ENCODE data around the gene DENND1A. TPM values are rescaled to one million over a fixed set of nuclear protein-coding genes. Genes with fewer than 3 reads are reported as not detected.

The DENND1A gene
- total RNA-seq, 4 donors from 2014 or later, result 15.8 to 33.5 (median 23.9) TPM

- H3K36me3 ChIP-seq, result no peaks in the 10 kb centered on the region
- peaks cover 12% of the 10 kb centered on the region for H3K4me1 ChIP-seq
- H3K27me3 ChIP-seq, result peaks cover 69% of the 10 kb centered on the region
- no peak overlapping the region for H3K4me3 ChIP-seq
- H3K27ac ChIP-seq, result no peak overlapping the region
- WGBS, result 62% methylated on average over 2 of the region's 6 CpGs
- no peaks in the 10 kb centered on the region for H3K9me3 ChIP-seq
- no peak for DNase-seq (ENCODE audit: low spot score in 2 of 2)
- TF ChIP-seq CTCF (IDR thresholded peaks at IDR 0.05), result no peak
- TF ChIP-seq POLR2AphosphoS5 (IDR thresholded peaks at IDR 0.05), result no peak
- TF ChIP-seq POLR2A (IDR thresholded peaks at IDR 0.05), result no peak
- no peak for TF ChIP-seq EP300 (IDR thresholded peaks at IDR 0.05)
Measured at GRCh38 chr9:123368536-123369153, 561.3 kb downstream of the DENND1A start.

GRCh38 chr9:123368023-123368422 lies 561.9 kb downstream of the DENND1A start:
- Histone ChIP-seq H3K4me3 (no peak overlapping the region), H3K9me3 (no peaks in the 10 kb centered on the region), H3K36me3 (no peaks in the 10 kb centered on the region), H3K27ac (no peak overlapping the region), H3K27me3 (peaks cover 68% of the 10 kb centered on the region), H3K4me1 (peaks cover 6% of the 10 kb centered on the region)
- DNase-seq (ENCODE audit: low spot score in 2 of 2), result no peak
- WGBS, result 63% methylated on average over 8 of the region's 10 CpGs
- no peak for TF ChIP-seq POLR2A (IDR thresholded peaks at IDR 0.05)

- Histone ChIP-seq H3K36me3 (no peaks in the 10 kb centered on the region), H3K27ac (no peak overlapping the region), H3K4me1 (peaks cover 4% of the 10 kb centered on the region), H3K27me3 (peaks cover 61% of the 10 kb centered on the region), H3K9me3 (no peaks in the 10 kb centered on the region), H3K4me3 (no peak overlapping the region)
- DNase-seq (ENCODE audit: low spot score in 2 of 2), result no peak
- no peak for TF ChIP-seq CTCF (IDR thresholded peaks at IDR 0.05)
- TF ChIP-seq POLR2A (IDR thresholded peaks at IDR 0.05), result no peak
- TF ChIP-seq EP300 (IDR thresholded peaks at IDR 0.05), result no peak
- TF ChIP-seq POLR2AphosphoS5 (IDR thresholded peaks at IDR 0.05), result no peak
- WGBS, result 45% methylated on average over 8 of the region's 67 CpGs
Measured at GRCh38 chr9:123365881-123366528, 563.9 kb downstream of the DENND1A start.

GRCh38 chr9:123365287-123365880 lies 564.5 kb downstream of the DENND1A start:
- TF ChIP-seq POLR2A (IDR thresholded peaks at IDR 0.05), result no peak
- TF ChIP-seq POLR2AphosphoS5 (IDR thresholded peaks at IDR 0.05), result no peak
- TF ChIP-seq EP300 (IDR thresholded peaks at IDR 0.05), result no peak
- no peak for TF ChIP-seq CTCF (IDR thresholded peaks at IDR 0.05)
- Histone ChIP-seq H3K27ac (no peak overlapping the region), H3K4me3 (no peak overlapping the region), H3K4me1 (peaks cover 4% of the 10 kb centered on the region), H3K9me3 (no peaks in the 10 kb centered on the region), H3K27me3 (peaks cover 55% of the 10 kb centered on the region), H3K36me3 (no peaks in the 10 kb centered on the region)
- WGBS, result 84% methylated on average over 12 of the region's 12 CpGs
- DNase-seq (ENCODE audit: low spot score in 2 of 2), result no peak

- Histone ChIP-seq H3K4me1 (peaks cover 4% of the 10 kb centered on the region), H3K36me3 (no peaks in the 10 kb centered on the region), H3K27ac (no peak overlapping the region), H3K9me3 (no peaks in the 10 kb centered on the region), H3K4me3 (no peak overlapping the region), H3K27me3 (peaks cover 49% of the 10 kb centered on the region)
- TF ChIP-seq CTCF (IDR thresholded peaks at IDR 0.05) (no peak), POLR2AphosphoS5 (IDR thresholded peaks at IDR 0.05) (no peak), EP300 (IDR thresholded peaks at IDR 0.05) (no peak), POLR2A (IDR thresholded peaks at IDR 0.05) (no peak)
- no peak for DNase-seq (ENCODE audit: low spot score in 2 of 2)
- 54% methylated on average over 11 of the region's 11 CpGs for WGBS
Measured at GRCh38 chr9:123364241-123364824, 565.6 kb downstream of the DENND1A start.
